Measurements from ENCODE around the gene PHF24.

The PHF24 gene

GRCh38 chr9:35001803-35002502, 43.9 kb downstream of the PHF24 start:
- no peak for TF ChIP-seq CTCF (IDR thresholded peaks at IDR 0.05)

GRCh38 chr9:35002623-35003022, 44.5 kb downstream of the PHF24 start:
- TF ChIP-seq CTCF (IDR thresholded peaks at IDR 0.05): no peak

- no peak for TF ChIP-seq CTCF (IDR thresholded peaks at IDR 0.05)
Observed at GRCh38 chr9:35010351-35010958, 52.4 kb downstream of the PHF24 start.

GRCh38 chr9:35014517-35014916, 56.4 kb downstream of the PHF24 start:
- no peak for TF ChIP-seq CTCF (IDR thresholded peaks at IDR 0.05)

DNA sequence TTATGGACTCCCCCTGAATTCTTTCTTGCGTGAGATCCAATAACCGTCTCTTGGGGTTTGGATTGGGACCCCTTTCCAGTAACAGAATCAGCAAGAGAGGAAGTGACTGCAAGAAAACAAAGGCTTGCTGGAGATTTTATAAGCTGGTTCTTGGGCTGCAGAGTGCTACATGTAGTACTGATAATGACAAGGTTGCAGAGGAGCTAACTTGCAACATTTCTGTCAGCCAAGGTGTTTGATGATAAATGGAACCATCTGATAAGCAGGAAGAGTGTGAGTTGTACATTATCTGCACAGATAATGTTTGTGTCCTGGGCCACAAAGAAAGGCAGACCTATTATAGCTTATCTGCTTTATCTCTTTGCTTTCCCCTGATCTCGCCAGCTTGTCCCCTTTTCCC, 68.6 kb downstream of the PHF24 start:
- no peak for TF ChIP-seq CTCF (IDR thresholded peaks at IDR 0.05)

DNA sequence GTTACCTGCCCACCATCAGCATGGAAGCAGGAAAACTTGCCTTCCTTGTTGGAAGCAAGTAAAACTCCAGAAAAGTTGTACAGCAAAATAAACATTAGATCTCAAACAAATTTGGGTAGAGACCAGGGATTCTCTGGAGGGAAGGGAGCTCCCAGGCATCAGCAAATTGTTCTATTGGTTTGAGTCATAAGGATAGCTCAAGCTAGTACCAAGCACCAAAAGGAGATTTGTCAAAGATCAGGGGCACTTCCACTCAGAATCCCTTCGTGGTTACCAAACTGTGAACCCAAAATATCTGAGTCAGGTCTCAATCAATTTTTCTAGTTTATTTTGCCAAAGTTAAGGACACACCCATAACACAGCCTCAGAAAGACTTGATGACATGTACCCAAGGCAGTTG, 69.3 kb downstream of the PHF24 start:
- TF ChIP-seq CTCF (IDR thresholded peaks at IDR 0.05): no peak

DNA sequence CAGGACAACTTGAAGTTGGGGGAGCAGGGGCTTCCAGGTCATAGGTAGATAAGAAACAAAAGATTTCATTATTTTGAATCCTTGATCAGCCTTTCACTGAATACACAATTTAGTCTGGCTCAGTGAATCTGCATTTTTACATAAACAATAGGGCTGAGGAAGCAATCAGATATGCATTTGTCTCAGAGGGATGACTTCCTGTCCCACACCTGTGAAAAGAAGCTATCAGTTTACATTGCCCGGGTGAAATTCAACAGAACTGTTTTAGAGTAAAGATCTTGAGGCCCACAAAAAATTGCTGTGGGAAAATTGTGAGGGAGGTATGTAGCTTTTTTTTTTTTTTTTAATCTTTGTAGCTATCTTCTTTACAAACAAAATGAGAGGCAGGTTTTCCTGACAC, 69.8 kb downstream of the PHF24 start:
- no peak for TF ChIP-seq CTCF (IDR thresholded peaks at IDR 0.05)
